Esophagus squamous epithelium (tissue), 4 donors: ENCODE measurements around the gene GALNT3.

Source experiments
- POLR2A ChIP-seq, 4 donors: fragments of 450-650 bp; IDR thresholded peaks; one replicate each; pipeline ENCODE4 v1.6.1; 2017; ENCODE audit warnings: antibody characterized with exemption in 4 of 4, mild to moderate bottlenecking in 4 of 4, moderate library complexity in 3 of 4
- TF ChIP-seq, protein P1 (sequence below), 6 experiments: fragments of 450-650 bp in 4 of 6; fragments of 200-600 bp in 2 of 6; sonication (generic) in 2 of 6; IDR thresholded peaks; one replicate each; pipeline ENCODE4 v1.5.1; 2016 to 2019; ENCODE audit warnings: antibody characterized with exemption in 6 of 6, mild to moderate bottlenecking in 4 of 6, moderate library complexity in 4 of 6

DNA sequence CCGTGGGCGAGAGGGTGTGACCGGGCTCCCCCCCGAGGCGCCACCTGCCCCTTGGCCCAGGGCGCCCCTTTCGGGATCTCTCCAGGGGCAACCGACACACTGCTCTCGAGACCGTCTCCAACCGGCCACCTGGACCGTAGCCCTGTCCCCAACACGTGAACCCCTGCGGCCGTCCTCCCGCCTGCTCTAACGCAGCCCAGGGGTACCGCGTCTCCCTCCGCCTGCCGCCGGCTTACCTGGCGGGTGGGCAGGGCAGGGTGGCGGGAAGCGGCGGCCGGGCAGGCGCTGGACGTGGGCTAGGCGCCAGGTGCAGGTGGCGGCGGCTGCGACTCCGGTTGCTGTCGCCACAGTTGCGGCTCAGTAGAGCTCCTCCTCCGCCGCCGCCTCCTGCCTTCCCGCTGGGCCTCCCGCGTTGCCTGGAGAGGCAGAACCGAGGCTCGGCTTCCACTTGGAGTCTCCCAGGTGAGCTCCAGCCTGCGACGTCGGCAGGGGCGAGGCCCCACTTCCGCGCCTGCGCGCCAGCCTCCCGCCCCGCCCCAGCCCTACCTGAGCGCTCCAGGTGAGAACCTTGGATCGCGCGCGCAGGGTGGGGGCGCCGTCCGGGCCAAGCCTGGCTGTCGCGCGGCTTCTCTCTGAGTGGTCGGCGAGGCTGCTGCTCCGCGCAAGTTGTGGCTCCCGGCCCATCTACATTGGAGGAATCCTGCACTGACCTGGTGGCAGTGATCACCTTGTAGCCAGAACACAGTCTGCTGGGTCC lies at the start of gene GALNT3:
- peak in 3 of 4 donors; percentile 51 to 89 (median 85) for TF ChIP-seq POLR2A (IDR thresholded peaks at IDR 0.05)
- TF ChIP-seq, protein P1, sequence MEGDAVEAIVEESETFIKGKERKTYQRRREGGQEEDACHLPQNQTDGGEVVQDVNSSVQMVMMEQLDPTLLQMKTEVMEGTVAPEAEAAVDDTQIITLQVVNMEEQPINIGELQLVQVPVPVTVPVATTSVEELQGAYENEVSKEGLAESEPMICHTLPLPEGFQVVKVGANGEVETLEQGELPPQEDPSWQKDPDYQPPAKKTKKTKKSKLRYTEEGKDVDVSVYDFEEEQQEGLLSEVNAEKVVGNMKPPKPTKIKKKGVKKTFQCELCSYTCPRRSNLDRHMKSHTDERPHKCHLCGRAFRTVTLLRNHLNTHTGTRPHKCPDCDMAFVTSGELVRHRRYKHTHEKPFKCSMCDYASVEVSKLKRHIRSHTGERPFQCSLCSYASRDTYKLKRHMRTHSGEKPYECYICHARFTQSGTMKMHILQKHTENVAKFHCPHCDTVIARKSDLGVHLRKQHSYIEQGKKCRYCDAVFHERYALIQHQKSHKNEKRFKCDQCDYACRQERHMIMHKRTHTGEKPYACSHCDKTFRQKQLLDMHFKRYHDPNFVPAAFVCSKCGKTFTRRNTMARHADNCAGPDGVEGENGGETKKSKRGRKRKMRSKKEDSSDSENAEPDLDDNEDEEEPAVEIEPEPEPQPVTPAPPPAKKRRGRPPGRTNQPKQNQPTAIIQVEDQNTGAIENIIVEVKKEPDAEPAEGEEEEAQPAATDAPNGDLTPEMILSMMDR (IDR thresholded peaks at IDR 0.05): no peak
